GM12878 (cell line): ENCODE results near the gene MUSTN1. TPM values are rescaled to one million over a fixed set of nuclear protein-coding genes. Genes with fewer than 3 reads are reported as not detected.

Experiments used
- ATAC-seq: fragments of 200-7000 bp; cut with Tn5 transposase; 3 replicates; pipeline ENCODE4 v1.9.1; 2020; ENCODE audit warnings: mild to moderate bottlenecking, moderate library complexity
- BruUV-seq: library from RNA; stranded (reverse); fragments of 400-500 nt; replicated peaks from 2 replicates; lab custom pipeline; 2021; lab: Mats Ljungman, UMichigan
- CTCF ChIA-PET: fragments of 300-600 bp; sonication (Branson Sonifier 250); formaldehyde crosslinking; extraction: SDS; loops from one replicate; lab custom pipeline; 2021; ENCODE audit warnings: inconsistent platforms; lab: Yijun Ruan, JAX
- POLR2A ChIA-PET: fragments of 350-600 bp; formaldehyde crosslinking; extraction: SDS; loops from one replicate; lab custom pipeline; 2021; ENCODE audit warnings: inconsistent platforms; lab: Charles Lee
- RAD21 ChIA-PET: fragments of 300-600 bp; sonication (Branson Sonifier 250); formaldehyde crosslinking; loops from one replicate; lab custom pipeline; 2023; ENCODE audit warnings: antibody characterized with exemption; ENCODE audit not compliant: unreplicated experiment; lab: Charles Lee
- SMC1A ChIA-PET: fragments of 300-600 bp; sonication (Branson Sonifier 250); formaldehyde crosslinking; loops from one replicate; lab custom pipeline; 2023; ENCODE audit not compliant: unreplicated experiment, uncharacterized antibody; lab: Charles Lee
- DNase-seq: peaks from one replicate; pipeline ENCODE4 v3.0.0-alpha.2; 2011; ENCODE audit warnings: low read depth, low spot score
- FAIRE-seq: peaks from 3 replicates; lab custom pipeline; 2011; peaks lifted over from hg19 to GRCh38; lab: Jason Lieb, UNC
- H2AFZ ChIP-seq: 2 replicates; pipeline ENCODE4 v1.6.0; 2011; ENCODE audit warnings: low read depth, low read length, control low read depth; ENCODE audit not compliant: control insufficient read depth
- H3K27ac ChIP-seq: 2 replicates; pipeline ENCODE4 v1.5.1; 2011; ENCODE audit warnings: control low read depth; ENCODE audit not compliant: control insufficient read depth, insufficient read depth
- H3K27me3 ChIP-seq, 2 experiments: replicated peaks in 1 of 2; 2 replicates each; pipeline versions ENCODE4 v1.6.0 to v1.6.1; 2011; ENCODE audit warnings: low read length in 1 of 2; ENCODE audit not compliant: control insufficient read depth in 2 of 2, insufficient read depth in 2 of 2
- H3K36me3 ChIP-seq, 2 experiments: 2 replicates each; pipeline ENCODE4 v1.5.1; 2011; ENCODE audit warnings: low read length in 1 of 2; ENCODE audit not compliant: control insufficient read depth in 2 of 2, insufficient read depth in 2 of 2
- H3K4me1 ChIP-seq: 2 replicates; pipeline ENCODE4 v1.6.1; 2011; ENCODE audit warnings: mild to moderate bottlenecking, low read length, moderate library complexity, mixed read lengths; ENCODE audit not compliant: control insufficient read depth, insufficient read depth
- H3K4me2 ChIP-seq: 2 replicates; pipeline ENCODE4 v1.6.0; 2011; ENCODE audit warnings: control low read depth; ENCODE audit not compliant: control insufficient read depth, insufficient read depth
- H3K4me3 ChIP-seq: fragments of 200-600 bp; sonication (generic); 2 replicates; pipeline ENCODE4 v1.5.1; 2016
- H3K79me2 ChIP-seq: 2 replicates; pipeline ENCODE4 v1.6.0; 2011; ENCODE audit warnings: low read length; ENCODE audit not compliant: control insufficient read depth, insufficient read depth
- H3K9ac ChIP-seq: 2 replicates; pipeline ENCODE4 v1.8.0; 2011; ENCODE audit warnings: low read length, control low read depth, mixed read lengths; ENCODE audit not compliant: control insufficient read depth, insufficient read depth
- H3K9me3 ChIP-seq: replicated peaks from 3 replicates; pipeline ENCODE4 v1.5.1; 2011; ENCODE audit warnings: mild to moderate bottlenecking, low read length; ENCODE audit not compliant: control insufficient read depth, insufficient read depth
- H4K20me1 ChIP-seq: 2 replicates; pipeline ENCODE4 v1.6.0; 2011; ENCODE audit not compliant: control insufficient read depth, insufficient read depth
- BCL11A ChIP-seq: IDR thresholded peaks from 2 replicates; pipeline ENCODE4 v1.6.1; 2011; ENCODE audit warnings: low read depth, low read length
- CBX5 ChIP-seq: sonication (generic); IDR thresholded peaks from 2 replicates; pipeline ENCODE4 v1.6.1; 2016; ENCODE audit warnings: low read depth, moderate library complexity, mild to moderate bottlenecking, inconsistent platforms
- CREM ChIP-seq: IDR thresholded peaks from 2 replicates; pipeline ENCODE4 v1.6.1; 2014; ENCODE audit warnings: antibody characterized with exemption, low read depth
- ETV6 ChIP-seq, 2 experiments: fragments of 450-650 bp in 1 of 2; IDR thresholded peaks in 1 of 2; conservative IDR thresholded peaks in 1 of 2; 2 replicates each; pipeline ENCODE4 v1.6.1; 2014; ENCODE audit warnings: antibody characterized with exemption in 1 of 2, borderline replicate concordance in 1 of 2, low read depth in 1 of 2, mild to moderate bottlenecking in 1 of 2, moderate library complexity in 1 of 2
- GABPA ChIP-seq: IDR thresholded peaks from 2 replicates; pipeline ENCODE4 v1.6.1; 2014; ENCODE audit warnings: antibody characterized with exemption, low read depth, mild to moderate bottlenecking, inconsistent platforms
- NFYA ChIP-seq: IDR thresholded peaks from 2 replicates; pipeline ENCODE4 v1.6.1; 2011; ENCODE audit warnings: low read depth, mild to moderate bottlenecking, low read length, improper control_type of control experiment, borderline replicate concordance
- NR2C1 ChIP-seq: fragments of 450-650 bp; IDR thresholded peaks from 2 replicates; pipeline ENCODE4 v1.6.1; 2017; ENCODE audit warnings: antibody characterized with exemption, mild to moderate bottlenecking, moderate library complexity
- NR2F1 ChIP-seq: fragments of 450-650 bp; conservative IDR thresholded peaks from 2 replicates; pipeline ENCODE4 v1.6.1; 2017; ENCODE audit warnings: mild to moderate bottlenecking
- SIX5 ChIP-seq: IDR thresholded peaks from 2 replicates; pipeline ENCODE4 v1.6.1; 2011; ENCODE audit warnings: mild to moderate bottlenecking, low read depth, low read length, moderate library complexity; ENCODE audit not compliant: severe bottlenecking
- SMARCA5 ChIP-seq: fragments of 450-650 bp; IDR thresholded peaks from 2 replicates; pipeline ENCODE4 v1.6.1; 2017; ENCODE audit warnings: mild to moderate bottlenecking
- TCF12 ChIP-seq: IDR thresholded peaks from 2 replicates; pipeline ENCODE4 v1.6.1; 2011; ENCODE audit warnings: low read depth, mild to moderate bottlenecking, low read length
- WRNIP1 ChIP-seq: IDR thresholded peaks from 2 replicates; pipeline ENCODE4 v1.6.1; 2011; ENCODE audit warnings: low read depth, low read length, improper control_type of control experiment, borderline replicate concordance
- ZSCAN29 ChIP-seq: fragments of 450-650 bp; IDR thresholded peaks from 2 replicates; pipeline ENCODE4 v1.6.1; 2017; ENCODE audit warnings: mild to moderate bottlenecking, moderate library complexity
- WGBS: methylation state at CpG from one replicate; pipeline ENCODE4 v1.1.6; 2016; ENCODE audit warnings: low lambda C conversion rate; ENCODE audit not compliant: insufficient replicate concordance, insufficient coverage; ENCODE audit errors: missing lambda C conversion rate; 5-methylcytosine and 5-hydroxymethylcytosine counted together
- in situ Hi-C: fragments of 300-500 bp; cut with MboI; formaldehyde crosslinking; loops from 9 replicates; pipeline ENCODE4 v1.14.3; 2018; ENCODE audit warnings: mixed read lengths
- intact Hi-C: fragments of 100-400 bp; cut with micrococcal nuclease; formaldehyde crosslinking; loops from one replicate; pipeline ENCODE4 v1.14.2; 2022; ENCODE audit not compliant: unreplicated experiment
- polyA plus RNA-seq, 11 experiments: library from polyadenylated mRNA; depleted of rRNA in 4 of 11; unstranded in 6 of 11; stranded (reverse) in 5 of 11; fragments of >200 nt; fragmentation: Nextera tagmentation in 4 of 11; fragmentation: Illumina TruSeq in 1 of 11; extraction: Ambion mirVana in 4 of 11; extraction: Trizol in 1 of 11; gene quantifications; 1 replicate in 1 of 11; 2 replicates in 10 of 11; pipeline versions ENCODE4 v1.2.1 to v1.2.3, GENCODE V29; 2011 to 2016; ENCODE audit warnings: inconsistent platforms in 2 of 11, missing spikeins in 2 of 11, low read depth in 1 of 11
- total RNA-seq, 4 experiments: library from RNA; depleted of rRNA in 3 of 4; stranded (reverse); fragments of >200 nt in 3 of 4; fragmentation: Illumina TruSeq in 1 of 4; extraction: Trizol in 1 of 4; gene quantifications; 2 replicates each; pipeline versions ENCODE4 v1.2.1 to v1.2.3, GENCODE V29; 2013 to 2021
- TF ChIP-seq, protein P1 (sequence below): fragments of 450-650 bp; IDR thresholded peaks from 2 replicates; pipeline ENCODE4 v1.6.1; 2018; ENCODE audit warnings: borderline replicate concordance, mild to moderate bottlenecking; ENCODE audit not compliant: partially characterized antibody
- TF ChIP-seq, protein P2 (sequence below): fragments of 450-650 bp; IDR thresholded peaks from 2 replicates; pipeline ENCODE4 v1.6.1; 2017; ENCODE audit warnings: antibody characterized with exemption, mild to moderate bottlenecking, moderate library complexity
- TF ChIP-seq, protein P3 (sequence below): fragments of 450-650 bp; formaldehyde crosslinking; IDR thresholded peaks from 2 replicates; pipeline ENCODE4 v1.4.0; 2022; ENCODE audit warnings: mild to moderate bottlenecking, moderate library complexity

MUSTN1 gene
- total and polyA plus RNA-seq, 10 of the 15 experiments (the other 5 are each of a cell fraction or from before 2014, with no cell fraction given), result 0.35 to 4.5 (median 1.2) TPM; not detected in 2

DNA sequence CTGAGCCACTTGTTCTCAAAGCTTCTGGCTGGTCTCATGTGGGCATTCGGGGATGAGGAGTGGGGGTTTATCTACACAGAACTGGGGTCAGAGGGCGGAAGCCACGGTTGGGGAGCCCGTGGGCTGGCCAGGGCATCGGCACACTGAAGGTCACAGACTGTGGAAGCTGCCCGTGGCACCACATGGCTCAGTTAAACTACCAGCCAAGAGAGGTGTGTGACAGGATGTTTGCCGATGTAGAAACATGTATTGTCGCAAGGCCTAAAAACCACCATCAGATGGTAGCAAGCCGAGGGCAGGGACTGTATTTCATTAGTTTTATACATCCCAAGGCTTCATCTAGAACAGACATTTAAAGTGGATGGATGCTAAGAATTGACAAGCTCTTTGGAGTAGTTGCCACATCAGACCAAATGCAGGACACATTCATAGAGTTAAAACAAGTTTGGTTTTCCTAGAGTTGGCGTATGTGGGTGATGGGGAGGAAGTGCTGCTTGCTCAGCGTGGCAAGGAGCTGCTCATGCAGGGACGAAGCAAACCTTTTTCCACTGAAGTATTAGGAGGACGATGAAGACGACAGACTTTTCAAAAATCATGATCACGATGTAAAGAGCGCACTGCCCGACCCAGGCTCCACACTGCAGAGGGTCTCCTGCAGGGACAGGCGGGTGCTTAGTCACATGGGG is 9.6 kb upstream of the MUSTN1 start:
- Histone ChIP-seq H2AFZ (no peak overlapping the region), H3K27ac (no peak overlapping the region), H3K36me3 (peaks cover 9 to 11% of the 10 kb centered on the region in 2 experiments), H3K4me3 (no peak overlapping the region), H3K9ac (no peak overlapping the region), H4K20me1 (no peaks in the 10 kb centered on the region), H3K27me3 (no peaks in the 10 kb centered on the region), H3K4me1 (peaks cover 8% of the 10 kb centered on the region), H3K79me2 (no peaks in the 10 kb centered on the region), H3K9me3 (no peaks in the 10 kb centered on the region), H3K4me2 (no peak overlapping the region)
- 97% methylated on average over 18 of the region's 18 CpGs for WGBS
- no TSS peak for BruUV-seq
- RAD21 ChIA-PET, result no interaction called here
- POLR2A ChIA-PET, result no interaction called here
- CTCF ChIA-PET, result interaction anchor here (0.9 to 3.7 kb wide), 6 partner anchors 28 to 227 kb away, joined by 3 to 27 read pairs (median 6); no protein-coding TSS in a partner anchor
- no peak for ATAC-seq
- intact Hi-C loops (no loop called here), in situ Hi-C loops (loop anchor here (10.0 kb wide), 1 partner anchor 230 kb away; no protein-coding TSS in a partner anchor)
- SMC1A ChIA-PET, result interaction anchor here (1.3 to 1.4 kb wide), 3 partner anchors 85 to 230 kb away, joined by 3 to 4 read pairs (median 3); no protein-coding TSS in a partner anchor
- no peak for FAIRE-seq
- DNase-seq, result no peak
- TF ChIP-seq, protein P1, sequence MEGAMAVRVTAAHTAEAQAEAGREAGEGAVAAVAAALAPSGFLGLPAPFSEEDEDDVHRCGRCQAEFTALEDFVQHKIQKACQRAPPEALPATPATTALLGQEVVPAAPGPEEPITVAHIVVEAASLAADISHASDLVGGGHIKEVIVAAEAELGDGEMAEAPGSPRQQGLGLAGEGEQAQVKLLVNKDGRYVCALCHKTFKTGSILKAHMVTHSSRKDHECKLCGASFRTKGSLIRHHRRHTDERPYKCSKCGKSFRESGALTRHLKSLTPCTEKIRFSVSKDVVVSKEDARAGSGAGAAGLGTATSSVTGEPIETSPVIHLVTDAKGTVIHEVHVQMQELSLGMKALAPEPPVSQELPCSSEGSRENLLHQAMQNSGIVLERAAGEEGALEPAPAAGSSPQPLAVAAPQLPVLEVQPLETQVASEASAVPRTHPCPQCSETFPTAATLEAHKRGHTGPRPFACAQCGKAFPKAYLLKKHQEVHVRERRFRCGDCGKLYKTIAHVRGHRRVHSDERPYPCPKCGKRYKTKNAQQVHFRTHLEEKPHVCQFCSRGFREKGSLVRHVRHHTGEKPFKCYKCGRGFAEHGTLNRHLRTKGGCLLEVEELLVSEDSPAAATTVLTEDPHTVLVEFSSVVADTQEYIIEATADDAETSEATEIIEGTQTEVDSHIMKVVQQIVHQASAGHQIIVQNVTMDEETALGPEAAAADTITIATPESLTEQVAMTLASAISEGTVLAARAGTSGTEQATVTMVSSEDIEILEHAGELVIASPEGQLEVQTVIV, result no peak
- TF ChIP-seq CBX5 (no peak), WRNIP1 (no peak), SIX5 (no peak), TCF12 (no peak), NFYA (no peak), CREM (no peak), ETV6 (conservative IDR thresholded peaks at IDR 0.05 in 1 of 2, IDR thresholded peaks at IDR 0.05 in 1 of 2; ENCODE audit: borderline replicate concordance in 1 of 2, low read depth in 1 of 2) (no peak), NR2C1 (no peak), NR2F1 (no peak), BCL11A (no peak), SMARCA5 (no peak), GABPA (no peak), ZSCAN29 (no peak)
- TF ChIP-seq, protein P2, sequence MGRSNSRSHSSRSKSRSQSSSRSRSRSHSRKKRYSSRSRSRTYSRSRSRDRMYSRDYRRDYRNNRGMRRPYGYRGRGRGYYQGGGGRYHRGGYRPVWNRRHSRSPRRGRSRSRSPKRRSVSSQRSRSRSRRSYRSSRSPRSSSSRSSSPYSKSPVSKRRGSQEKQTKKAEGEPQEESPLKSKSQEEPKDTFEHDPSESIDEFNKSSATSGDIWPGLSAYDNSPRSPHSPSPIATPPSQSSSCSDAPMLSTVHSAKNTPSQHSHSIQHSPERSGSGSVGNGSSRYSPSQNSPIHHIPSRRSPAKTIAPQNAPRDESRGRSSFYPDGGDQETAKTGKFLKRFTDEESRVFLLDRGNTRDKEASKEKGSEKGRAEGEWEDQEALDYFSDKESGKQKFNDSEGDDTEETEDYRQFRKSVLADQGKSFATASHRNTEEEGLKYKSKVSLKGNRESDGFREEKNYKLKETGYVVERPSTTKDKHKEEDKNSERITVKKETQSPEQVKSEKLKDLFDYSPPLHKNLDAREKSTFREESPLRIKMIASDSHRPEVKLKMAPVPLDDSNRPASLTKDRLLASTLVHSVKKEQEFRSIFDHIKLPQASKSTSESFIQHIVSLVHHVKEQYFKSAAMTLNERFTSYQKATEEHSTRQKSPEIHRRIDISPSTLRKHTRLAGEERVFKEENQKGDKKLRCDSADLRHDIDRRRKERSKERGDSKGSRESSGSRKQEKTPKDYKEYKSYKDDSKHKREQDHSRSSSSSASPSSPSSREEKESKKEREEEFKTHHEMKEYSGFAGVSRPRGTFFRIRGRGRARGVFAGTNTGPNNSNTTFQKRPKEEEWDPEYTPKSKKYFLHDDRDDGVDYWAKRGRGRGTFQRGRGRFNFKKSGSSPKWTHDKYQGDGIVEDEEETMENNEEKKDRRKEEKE, result no peak
- TF ChIP-seq, protein P3, sequence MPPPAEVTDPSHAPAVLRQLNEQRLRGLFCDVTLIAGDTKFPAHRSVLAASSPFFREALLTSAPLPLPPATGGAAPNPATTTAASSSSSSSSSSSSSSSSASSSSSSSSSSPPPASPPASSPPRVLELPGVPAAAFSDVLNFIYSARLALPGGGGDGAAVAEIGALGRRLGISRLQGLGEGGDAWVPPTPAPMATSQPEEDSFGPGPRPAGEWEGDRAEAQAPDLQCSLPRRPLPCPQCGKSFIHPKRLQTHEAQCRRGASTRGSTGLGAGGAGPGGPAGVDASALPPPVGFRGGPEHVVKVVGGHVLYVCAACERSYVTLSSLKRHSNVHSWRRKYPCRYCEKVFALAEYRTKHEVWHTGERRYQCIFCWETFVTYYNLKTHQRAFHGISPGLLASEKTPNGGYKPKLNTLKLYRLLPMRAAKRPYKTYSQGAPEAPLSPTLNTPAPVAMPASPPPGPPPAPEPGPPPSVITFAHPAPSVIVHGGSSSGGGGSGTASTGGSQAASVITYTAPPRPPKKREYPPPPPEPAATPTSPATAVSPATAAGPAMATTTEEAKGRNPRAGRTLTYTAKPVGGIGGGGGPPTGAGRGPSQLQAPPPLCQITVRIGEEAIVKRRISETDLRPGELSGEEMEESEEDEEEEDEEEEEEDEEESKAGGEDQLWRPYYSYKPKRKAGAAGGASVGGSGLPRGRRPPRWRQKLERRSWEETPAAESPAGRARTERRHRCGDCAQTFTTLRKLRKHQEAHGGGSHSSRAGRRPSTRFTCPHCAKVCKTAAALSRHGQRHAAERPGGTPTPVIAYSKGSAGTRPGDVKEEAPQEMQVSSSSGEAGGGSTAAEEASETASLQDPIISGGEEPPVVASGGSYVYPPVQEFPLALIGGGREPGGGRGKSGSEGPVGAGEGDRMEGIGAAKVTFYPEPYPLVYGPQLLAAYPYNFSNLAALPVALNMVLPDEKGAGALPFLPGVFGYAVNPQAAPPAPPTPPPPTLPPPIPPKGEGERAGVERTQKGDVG (CRISPR knock-in tag), result no peak
